ENCODE results near the gene MEAF6. TPM values are rescaled to one million over a fixed set of nuclear protein-coding genes. Genes with fewer than 3 reads are reported as not detected.
A peak's percentile ranks its signal among the peaks of the same experiment; 100 is the strongest.

The MEAF6 gene
- total and polyA plus RNA-seq, 2 donors (not counting 3 experiments of a cell fraction or from before 2014, with no cell fraction given): 28.0 to 62.5 TPM

DNA sequence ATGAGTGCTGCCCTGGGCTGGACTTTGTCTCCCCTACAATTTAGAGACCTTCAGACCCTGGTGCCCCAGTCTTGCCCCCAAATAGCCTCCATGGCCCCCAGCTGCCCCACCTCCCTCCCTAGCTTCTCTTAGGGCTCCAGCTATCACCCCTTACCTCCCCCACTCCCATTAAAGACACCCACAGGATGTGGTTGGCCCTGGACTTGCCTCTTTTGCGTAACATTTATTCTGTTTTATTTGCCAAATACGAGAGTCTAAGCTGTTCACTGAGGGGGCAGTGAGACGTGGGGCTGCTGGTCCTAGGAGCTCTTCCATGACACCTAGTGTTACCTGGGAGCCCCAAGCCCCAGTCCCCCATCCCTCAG lies 35.7 kb downstream of the MEAF6 start:
- Histone ChIP-seq H3K36me3 (ENCODE audit: control insufficient read depth in 2 of 2, extremely low read depth in 1 of 2, insufficient read depth in 2 of 2, low read length in 2 of 2) (peaks cover 13 to 33% of the 10 kb centered on the region in 2 experiments), H3K9me3 (replicated peaks; ENCODE audit: control insufficient read depth, insufficient read depth, low read length) (no peaks in the 10 kb centered on the region), H3K27ac (ENCODE audit: insufficient read depth, low read depth, low read length) (peak overlapping the region; percentile 82), H3K9me1 (replicated peaks; ENCODE audit: control insufficient read depth, extremely low read depth, insufficient read depth, low read length) (no peaks in the 10 kb centered on the region), H3K79me2 (ENCODE audit: control insufficient read depth, insufficient read depth, low read length) (peaks cover 58% of the 10 kb centered on the region), H4K20me1 (replicated peaks; ENCODE audit: control insufficient read depth, extremely low read depth, insufficient read depth, low read length) (no peaks in the 10 kb centered on the region), H3K9ac (replicated peaks; ENCODE audit: extremely low read depth, insufficient read depth, low read length) (peak overlapping the region; percentile 77), H3K27me3 (ENCODE audit: control insufficient read depth in 2 of 2, insufficient read depth in 2 of 2, low read length in 2 of 2) (no peaks in the 10 kb centered on the region), H3K4me1 (ENCODE audit: control insufficient read depth, extremely low read depth, insufficient read depth, low read length) (peaks cover 56% of the 10 kb centered on the region), H3K4me3 (replicated peaks in 1 of 3; ENCODE audit: insufficient read depth in 1 of 3, low read depth in 1 of 3, low read length in 3 of 3) (peak overlapping the region in 1 of 3 experiments; percentile 54), H3K4me2 (ENCODE audit: insufficient read depth, low read length) (peak overlapping the region; percentile 91), H2AFZ (ENCODE audit: low read depth, low read length) (no peak overlapping the region)
- TF ChIP-seq, protein P1, sequence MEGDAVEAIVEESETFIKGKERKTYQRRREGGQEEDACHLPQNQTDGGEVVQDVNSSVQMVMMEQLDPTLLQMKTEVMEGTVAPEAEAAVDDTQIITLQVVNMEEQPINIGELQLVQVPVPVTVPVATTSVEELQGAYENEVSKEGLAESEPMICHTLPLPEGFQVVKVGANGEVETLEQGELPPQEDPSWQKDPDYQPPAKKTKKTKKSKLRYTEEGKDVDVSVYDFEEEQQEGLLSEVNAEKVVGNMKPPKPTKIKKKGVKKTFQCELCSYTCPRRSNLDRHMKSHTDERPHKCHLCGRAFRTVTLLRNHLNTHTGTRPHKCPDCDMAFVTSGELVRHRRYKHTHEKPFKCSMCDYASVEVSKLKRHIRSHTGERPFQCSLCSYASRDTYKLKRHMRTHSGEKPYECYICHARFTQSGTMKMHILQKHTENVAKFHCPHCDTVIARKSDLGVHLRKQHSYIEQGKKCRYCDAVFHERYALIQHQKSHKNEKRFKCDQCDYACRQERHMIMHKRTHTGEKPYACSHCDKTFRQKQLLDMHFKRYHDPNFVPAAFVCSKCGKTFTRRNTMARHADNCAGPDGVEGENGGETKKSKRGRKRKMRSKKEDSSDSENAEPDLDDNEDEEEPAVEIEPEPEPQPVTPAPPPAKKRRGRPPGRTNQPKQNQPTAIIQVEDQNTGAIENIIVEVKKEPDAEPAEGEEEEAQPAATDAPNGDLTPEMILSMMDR (IDR thresholded peaks at IDR 0.05; ENCODE audit: extremely low read depth in 1 of 2, insufficient read depth in 1 of 2, low read depth in 1 of 2, low read length in 2 of 2): no peak
- TF ChIP-seq MYC (IDR thresholded peaks at IDR 0.05; ENCODE audit: low read depth, low read length): no peak
- TF ChIP-seq POLR2A (IDR thresholded peaks at IDR 0.05; ENCODE audit: low read depth, low read length): no peak
- TF ChIP-seq FOS (IDR thresholded peaks at IDR 0.05; ENCODE audit: borderline replicate concordance, insufficient read depth, low read length): no peak
- no peak for TF ChIP-seq JUN (IDR thresholded peaks at IDR 0.05; ENCODE audit: borderline replicate concordance, insufficient read depth, insufficient read length, low read depth)
- TF ChIP-seq GATA2 (IDR thresholded peaks at IDR 0.05; ENCODE audit: insufficient read depth, insufficient read length, low read depth, low read length): no peak
- TF ChIP-seq, protein P2, sequence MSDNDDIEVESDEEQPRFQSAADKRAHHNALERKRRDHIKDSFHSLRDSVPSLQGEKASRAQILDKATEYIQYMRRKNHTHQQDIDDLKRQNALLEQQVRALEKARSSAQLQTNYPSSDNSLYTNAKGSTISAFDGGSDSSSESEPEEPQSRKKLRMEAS (IDR thresholded peaks at IDR 0.05; ENCODE audit: insufficient read depth, insufficient read length): no peak
- TF ChIP-seq POLR2AphosphoS5 (IDR thresholded peaks at IDR 0.05; ENCODE audit: insufficient read depth, low read depth, low read length): no peak
- TF ChIP-seq EZH2 (IDR thresholded peaks at IDR 0.05; ENCODE audit: borderline replicate concordance, low read depth, low read length, severe bottlenecking): no peak
- FAIRE-seq: no peak
- dilution Hi-C loops (cut with MboI; ENCODE audit: extremely low pct_ligation_motif_present, low sequenced_read_pairs) (no loop called here), intact Hi-C loops (cut with micrococcal nuclease) (loop anchor here (2.0 to 10.0 kb wide), 4 partner anchors 36 to 1092 kb away; partner anchors contain the start of genes GNL2, MEAF6 and STK40)
- ChIA-PET POLR2A (no interaction called here), CTCF (interaction anchor here (0.9 to 8.9 kb wide), 6 partner anchors 7 to 903 kb away, joined by 3 to 158 read pairs (median 6); partner anchors contain the start of gene MEAF6)
- BruUV-seq (replicated peaks): no TSS peak
- DNase-seq (ENCODE audit: low read depth, low spot score): no peak

Measured in endothelial cell of umbilical vein (primary cell).